Stimulated activated CD8-positive, alpha-beta memory T cell treated with anti-CD3 and anti-CD28 coated beads, Interleukin-12 subunit alpha, Interleukin-12 subunit beta, amount 100 ng/mL, for 24 hours (primary cell): Measurements from ENCODE around the gene CTNS.

ENCODE experiments used
- DNase-seq: peaks from one replicate; pipeline ENCODE4 v3.0.0-alpha.2; 2020; ENCODE audit errors: extremely low read depth

The CTNS gene

DNA sequence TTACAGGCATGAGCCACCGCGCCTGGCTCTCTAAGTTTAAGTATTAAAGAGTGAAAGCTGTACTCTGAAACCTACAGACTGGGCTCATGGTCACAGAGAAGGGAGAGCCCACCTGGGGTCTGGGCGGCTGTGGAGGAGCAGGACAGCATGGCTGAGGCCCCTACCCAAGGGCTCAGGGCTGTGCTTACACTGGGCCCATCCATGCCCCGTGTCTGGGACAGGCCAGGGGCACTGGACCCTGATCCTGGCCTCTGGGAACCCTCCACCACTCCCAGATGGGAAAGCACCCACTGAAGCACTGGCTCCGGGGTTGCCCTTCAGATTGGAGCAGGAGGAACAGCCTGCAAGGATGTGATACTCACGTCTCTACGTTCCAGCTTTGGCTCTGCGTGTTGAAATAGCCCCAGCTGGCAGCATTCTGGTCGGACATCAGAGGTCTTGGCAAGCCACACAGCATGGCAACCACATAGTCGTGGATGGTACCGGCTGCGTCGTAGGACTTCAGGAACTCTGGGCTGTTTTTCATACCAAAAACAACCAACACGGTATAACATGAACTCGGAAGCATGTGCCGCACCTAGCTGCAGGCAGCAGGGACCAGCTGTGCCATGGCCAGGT is 13.5 kb upstream of the CTNS start:
- no peak for DNase-seq

DNA sequence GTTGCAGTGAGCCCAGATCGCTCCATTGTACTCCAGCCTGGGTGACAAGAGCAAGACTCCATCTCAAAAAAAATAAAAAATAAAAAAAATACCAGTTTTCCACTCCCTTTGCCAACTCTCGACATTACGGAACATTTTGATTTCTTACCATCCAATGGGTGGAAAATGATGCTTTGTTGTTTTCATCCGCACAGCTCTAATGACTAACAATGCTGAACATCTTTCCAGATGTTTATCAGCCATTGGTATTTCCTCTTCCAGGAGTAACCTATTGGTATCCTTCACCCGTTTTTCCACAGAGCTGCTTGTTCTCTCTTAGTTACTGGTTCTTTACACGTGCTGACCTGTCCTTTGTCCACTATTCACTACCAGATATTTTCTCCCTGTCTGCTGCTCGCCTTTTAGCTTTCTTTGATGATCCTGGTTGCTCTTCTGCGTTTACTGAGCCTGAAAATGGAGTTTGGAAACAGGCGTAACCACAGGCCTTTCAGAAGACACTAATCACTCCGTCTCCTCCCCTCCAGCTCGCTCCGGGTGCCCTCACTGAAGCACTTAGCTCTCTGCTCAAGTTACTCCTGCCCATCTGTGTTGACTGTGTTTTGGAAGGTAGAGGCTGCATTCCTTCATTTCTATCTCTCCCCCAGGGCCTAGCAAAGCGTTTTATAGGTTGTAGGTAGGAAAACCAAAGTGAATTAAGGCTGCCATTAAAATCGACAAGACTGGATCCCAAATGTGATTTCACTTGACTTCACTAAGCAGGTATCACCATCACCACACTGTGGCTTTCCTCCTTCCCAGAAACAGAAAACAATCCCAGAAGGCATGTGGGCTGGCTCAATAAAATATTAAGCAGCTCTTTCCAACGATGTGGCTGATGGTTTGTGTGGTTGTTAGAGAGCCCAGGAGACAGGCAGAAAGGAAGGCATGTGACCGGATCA is 9.5 kb upstream of the CTNS start:
- no peak for DNase-seq

DNA sequence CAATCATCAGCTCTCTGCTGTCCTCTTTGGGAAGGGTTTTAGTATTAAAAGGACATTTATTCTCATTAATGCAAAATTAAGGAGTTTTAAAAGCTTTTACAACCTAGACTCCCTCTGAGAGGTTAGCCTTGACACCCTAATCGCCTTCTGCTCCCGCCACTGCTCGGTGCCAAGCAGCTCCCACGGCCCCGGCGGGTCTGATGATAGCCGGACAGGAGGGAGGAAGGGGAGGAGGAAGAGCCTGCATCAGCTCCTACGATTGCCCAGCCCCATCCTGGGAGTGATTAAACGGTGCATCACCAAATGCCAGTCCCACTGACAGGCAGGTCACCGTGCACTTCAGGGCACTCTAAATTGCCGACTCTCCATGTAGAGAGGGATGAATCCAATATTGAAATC is 8.8 kb upstream of the CTNS start:
- DNase-seq: no peak

DNA sequence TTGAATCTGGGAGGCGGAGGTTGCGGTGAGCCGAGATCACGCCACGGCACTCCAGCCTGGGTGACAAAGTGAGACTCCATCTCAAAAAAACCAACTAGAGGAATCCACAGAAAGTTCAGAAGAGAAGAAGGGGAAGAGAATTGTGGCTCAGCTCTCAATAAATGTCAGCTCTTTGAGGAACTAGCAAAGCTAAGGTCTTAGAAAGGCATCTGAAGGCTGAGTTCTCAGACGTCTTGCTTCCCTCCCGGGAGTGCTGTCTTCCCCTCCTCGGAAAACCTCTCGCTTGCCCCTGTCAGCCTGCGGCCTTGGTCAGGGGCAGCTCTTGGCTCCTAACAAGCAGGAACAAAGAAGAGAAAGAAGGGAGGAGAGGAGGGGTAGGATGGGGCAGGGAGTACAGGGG is 5.8 kb upstream of the CTNS start:
- no peak for DNase-seq

DNA sequence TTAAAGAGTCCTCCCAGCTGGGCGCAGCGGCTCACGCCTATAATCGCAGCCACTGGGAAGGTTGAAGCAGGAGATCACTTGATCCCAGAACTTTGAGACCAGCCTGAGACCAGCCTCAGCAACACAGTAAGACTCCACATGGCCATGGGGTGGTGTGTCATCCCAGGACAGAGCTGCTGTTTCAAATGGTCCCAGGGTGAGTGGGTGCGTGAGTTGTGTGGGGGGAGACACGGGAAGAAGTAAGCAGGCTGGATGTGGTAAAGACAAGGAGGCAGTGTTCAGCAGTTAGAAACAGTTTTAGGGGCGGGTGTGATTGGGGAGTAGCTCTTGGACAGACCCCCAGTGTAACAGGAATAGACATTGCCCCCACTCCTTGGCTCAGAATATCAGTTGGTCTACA is 4.3 kb upstream of the CTNS start:
- DNase-seq: no peak

DNA sequence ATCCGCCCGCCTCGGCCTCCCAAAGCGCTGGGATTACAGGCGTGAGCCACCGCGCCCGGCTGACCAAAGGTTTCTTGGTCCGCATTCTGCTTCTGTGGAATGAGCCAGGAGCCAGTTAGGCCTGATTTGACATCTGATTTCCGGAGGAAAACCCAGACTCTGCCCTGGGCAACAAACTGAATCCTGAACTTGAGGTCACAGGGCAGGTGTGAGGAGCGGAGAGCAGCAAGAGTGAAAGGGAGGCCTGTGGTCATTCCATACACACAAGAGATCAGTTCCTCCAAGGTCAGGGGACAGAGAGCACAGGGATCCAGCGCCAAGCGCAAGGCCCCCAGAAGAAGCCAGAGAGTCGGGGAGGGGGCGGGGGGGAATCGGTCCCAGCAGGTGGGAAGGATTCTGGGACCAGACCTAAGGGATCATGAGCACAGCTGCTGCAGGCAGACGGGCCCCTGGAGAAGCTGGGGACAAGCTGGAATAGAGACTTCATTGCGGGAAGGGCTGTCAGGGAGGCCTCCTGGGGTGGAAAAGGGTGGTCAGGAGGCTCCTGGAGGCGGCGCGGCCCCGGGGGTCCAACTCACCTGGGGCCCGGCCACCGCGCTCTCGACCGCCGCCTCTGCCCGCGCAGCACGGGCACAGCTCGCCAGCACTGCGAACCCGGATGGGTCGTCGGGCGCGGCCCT is 946 bp upstream of the CTNS start:
- no peak for DNase-seq

DNA sequence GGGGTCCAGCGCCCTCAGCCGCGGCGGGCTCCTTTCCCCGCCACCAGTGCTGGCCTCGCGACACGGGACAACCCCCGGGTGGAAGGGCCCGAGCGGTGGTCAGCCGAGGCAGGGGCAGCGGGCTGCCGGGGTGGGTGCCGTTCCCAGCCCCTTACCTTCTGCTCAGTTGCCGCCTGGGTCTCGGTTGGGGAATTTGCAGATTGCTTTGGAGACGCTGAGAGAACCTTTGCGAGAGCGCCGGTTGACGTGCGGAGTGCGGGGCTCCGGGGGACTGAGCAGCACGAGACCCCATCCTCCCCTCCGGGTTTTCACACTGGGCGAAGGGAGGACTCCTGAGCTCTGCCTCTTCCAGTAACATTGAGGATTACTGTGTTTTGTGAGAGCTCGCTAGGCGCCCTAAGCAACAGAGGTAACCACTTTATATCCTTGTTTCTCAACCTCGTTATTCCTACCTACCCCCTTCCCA is 381 bp downstream of the CTNS start:
- no peak for DNase-seq

DNA sequence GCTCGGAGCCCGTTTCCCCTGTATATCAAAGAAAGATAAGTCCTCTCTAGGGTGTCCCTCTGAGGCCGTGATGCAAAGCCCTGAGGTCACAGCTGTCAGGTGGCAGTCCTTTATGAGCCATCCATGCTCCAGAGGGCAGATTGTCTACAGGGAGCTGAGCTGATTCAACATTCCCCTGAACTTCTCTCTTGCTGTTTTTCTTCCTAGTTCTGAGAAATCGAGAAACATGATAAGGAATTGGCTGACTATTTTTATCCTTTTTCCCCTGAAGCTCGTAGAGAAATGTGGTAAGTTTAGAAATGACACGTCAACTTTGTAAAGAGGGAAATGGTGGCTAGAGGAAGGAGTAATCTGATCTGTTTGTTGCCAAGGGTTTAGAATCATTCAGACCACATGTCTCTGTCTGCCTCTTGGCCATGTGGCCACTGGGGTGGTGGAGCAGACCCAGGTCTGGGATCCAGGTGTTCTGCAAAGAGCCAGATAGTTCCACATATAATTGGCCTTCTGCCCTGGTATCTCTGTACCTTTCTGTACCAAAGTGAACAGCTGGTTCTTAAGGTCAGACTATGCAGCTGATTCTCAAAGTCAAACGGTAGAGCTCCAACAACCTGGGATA is 3.5 kb downstream of the CTNS start:
- DNase-seq: no peak

DNA sequence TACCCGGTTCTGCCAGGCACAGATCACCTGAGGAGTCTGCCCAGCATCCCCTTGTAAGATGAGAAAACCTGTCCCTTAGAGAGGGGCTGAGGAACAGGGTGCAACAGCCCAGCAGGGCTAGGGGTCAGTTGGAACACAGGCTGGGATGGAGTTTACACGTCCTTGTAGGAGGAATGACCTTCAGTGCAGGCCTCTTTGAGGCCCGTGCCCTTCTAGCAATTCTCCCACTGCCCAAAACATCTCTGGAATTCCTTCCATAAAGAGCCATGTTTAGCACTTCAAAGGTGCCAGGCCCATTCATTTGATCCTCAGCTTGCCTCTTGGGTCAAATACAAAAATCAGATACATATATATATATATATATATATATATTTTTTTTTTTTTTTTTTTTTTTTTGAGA is 4.5 kb downstream of the CTNS start:
- no peak for DNase-seq

DNA sequence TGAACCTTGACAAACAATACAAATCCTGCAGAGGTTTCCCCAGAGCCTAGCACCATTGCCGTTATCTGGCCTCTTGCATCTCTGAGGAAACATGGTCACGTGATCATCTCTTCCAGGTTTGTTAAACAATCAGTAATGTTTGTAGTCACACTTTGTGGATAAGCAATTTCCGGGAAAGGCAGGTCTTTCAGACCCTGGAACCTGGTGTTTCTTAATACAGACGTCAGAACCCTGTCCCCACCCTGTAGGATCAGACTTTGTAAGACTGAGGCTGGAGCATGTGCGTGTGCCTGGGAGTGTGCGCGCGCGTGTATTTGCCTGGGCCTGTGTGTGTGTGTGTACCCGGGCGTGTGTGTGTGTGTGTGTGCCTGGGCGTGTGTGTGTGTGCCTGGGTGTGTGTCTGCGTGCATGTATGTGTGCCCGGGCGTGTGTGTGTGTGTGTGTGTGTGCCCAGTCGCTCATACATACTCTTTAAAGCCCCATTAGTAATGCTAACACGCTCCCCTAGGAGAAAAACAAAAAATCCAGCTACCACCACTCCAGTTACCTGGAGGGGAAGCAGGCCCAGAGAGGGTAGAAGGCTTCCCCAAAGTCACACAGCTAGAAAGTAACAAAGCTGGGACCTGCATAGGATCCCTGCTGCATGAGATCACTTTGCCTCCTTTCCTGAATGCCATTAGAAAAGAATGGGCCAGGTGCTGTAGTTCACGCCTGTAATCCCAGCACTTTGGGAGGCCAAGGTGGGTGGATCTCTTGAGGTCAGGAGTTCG is 5.3 kb downstream of the CTNS start:
- DNase-seq: no peak

DNA sequence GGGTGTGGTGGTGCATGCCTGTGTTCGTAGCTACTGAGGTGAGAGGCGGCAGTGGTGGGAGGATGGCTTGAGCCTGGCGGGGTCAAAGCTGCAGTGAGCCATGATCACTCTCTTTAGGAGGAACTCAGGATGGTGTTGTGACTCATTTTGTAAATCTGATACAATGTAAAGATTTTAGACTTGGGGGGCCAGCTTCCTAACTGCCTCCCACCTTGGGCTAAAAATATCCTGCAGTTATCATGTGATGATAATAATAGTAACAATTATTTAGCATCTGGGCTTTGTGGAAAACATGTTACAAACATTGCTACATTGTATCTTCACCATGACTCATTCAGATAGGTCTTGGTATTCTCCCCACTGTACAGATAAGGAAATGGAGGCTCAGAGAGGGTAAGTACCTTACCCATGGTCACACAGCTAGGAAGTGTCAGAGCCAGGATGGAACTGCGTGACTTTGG is 7.4 kb downstream of the CTNS start:
- no peak for DNase-seq

DNA sequence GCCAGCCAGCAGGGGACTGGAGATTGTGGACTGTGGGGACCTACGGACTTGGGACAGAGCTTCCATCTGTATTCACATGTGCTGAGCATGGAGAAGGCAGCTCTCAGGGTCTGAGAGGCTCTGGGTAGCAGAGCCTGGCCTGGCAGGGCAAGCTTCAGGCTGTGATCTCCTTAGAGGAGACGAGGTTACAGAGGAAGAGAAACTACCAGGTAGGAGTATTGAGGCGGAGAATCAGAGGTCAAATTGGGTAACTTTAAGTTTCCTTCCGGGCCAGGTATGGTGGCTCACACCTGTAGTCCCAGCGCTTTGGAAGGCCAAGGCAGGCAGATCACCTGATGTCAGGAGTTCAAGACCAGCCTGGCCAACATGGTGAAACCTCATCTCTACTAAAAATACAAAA is 8.8 kb downstream of the CTNS start:
- DNase-seq: no peak

DNA sequence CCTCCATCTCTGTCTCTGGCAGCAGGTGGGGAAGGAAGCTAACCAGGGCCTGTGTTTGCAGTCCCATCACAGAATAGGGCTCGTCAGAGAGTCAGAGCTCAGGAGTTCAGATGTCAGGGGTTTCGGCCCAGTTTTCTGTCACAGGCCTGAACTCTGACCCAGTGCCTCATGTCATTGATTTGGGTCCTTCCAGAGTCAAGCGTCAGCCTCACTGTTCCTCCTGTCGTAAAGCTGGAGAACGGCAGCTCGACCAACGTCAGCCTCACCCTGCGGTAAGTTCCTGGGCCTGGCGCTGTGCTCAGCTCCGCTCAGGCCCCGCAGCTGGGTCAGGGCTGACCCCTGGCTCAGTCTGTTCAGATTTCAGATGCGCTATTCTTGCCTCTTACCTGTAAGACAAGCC is 10.7 kb downstream of the CTNS start:
- no peak for DNase-seq

DNA sequence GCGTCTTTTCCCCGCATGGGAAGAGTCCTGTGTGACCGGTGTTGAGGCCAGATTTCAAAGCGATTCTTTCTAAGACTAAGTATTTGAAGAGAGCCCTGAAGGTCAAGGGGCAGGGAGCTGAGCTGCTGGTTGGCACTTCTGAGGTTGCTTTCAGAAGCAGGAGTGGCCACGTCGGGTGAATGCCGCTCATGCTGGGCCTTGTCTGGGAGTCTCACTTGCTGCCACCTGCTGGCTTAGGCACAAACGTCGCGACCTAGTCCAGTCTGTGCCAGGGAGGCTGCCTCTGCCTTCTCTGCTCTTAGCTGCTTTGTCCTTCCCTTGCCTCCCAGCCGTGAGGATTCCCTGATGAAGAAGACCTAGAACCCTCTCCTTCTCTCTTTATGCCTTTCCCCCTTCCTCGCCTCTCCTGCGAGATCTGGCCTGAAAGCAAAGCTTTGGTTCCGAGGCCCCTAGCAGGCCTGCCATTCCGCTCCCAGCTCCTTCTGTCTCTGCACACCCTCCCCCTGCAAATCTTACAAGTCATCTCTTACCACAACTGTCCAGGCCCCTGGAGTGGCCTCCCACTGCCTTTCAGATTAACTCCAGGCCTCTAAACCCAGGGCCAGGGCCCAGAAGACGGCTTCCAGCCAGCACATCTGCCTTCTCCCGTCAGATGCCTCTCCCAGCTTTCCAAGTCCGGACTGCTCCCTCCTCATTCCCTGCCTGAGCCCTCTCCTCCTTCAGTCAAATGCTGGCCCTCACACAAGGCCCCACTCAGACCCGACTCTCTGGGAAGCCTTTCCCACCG is 11.4 kb downstream of the CTNS start:
- DNase-seq: no peak

DNA sequence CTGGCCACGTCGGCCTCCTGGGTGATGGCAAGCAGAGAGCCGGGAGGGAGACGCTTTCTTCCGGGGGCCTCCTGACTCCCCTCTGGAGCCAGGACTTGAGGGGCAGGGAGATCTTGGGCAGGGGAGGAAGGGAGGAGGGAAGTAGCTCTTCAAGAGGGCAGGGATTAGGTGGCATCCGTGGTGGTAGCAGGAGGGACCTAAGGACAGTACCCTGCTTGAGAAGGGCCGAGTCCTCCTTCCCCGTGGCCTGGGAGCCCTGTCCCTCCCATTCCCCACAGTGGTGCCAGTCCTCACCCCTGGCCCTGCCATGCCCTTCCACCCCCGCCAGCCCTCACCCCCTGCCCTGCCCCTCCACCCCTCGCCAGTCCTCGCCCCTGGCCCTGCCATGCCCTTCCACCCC is 19.2 kb downstream of the CTNS start:
- DNase-seq: no peak

DNA sequence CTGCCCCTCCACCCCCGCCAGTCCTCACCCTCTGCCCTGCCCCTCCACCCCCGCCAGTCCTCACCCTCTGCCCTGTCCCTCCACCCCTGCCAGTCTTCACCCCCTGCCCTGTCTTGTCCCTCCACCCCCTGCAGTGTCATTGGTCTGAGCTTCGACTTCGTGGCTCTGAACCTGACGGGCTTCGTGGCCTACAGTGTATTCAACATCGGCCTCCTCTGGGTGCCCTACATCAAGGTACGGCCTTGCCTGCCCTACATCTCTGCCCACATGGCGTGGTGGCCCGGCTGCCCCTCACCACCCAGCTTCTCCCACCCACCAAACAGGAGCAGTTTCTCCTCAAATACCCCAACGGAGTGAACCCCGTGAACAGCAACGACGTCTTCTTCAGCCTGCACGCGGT is 19.8 kb downstream of the CTNS start:
- no peak for DNase-seq

DNA sequence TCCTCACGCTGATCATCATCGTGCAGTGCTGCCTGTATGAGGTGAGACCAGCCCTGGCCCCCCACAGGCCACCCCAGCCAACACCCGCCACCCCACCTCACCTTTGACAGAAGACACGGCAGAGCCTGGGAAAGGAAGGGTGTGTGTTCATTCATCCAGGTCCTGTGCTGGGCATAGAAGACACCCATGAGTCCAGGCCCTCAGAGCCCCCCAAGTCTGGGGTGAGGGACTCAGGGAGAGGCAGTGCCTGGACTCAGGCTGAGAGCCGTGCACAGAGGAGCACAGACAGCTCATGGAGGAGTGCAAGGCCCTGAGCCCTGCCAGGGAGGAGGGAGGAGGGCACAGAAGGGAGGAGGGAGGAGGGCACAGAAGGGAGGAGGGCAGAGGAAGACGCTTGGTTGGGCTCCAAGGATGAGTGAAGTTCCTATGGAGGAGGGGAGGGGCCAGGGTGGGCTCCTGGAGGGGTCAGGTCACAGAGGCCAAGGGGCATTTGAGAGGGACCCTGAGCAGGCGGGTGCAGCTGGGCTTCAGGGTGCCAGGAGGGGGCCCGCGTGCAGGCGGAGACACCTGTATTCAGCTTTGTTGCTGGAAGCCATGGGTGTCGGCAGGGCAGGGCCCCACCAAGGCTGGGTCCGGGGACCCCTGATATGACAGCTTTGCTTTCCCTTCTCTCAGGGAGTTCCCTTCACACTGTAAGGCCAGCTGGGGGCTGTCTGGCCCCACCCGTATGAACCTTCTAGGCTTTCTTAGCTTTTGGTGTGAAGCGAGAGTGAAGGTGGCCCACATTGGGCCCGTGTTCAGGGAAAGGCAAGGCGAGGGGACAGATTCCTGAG is 20.4 kb downstream of the CTNS start:
- DNase-seq: no peak

DNA sequence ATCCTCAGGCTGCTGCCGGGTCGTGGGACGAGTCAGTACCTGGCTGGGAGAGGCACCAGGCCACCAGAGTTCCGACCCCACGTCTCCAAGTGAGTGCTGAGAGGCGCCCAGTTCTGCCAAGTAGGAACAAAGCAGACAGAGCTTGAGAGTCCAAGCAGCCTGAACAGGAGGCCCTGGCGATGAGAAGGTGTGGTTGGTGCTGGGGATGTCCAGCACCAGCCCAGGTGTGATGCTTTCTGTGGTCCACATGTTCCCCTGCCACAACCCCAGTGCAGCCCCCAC is 21.0 kb downstream of the CTNS start:
- no peak for DNase-seq

DNA sequence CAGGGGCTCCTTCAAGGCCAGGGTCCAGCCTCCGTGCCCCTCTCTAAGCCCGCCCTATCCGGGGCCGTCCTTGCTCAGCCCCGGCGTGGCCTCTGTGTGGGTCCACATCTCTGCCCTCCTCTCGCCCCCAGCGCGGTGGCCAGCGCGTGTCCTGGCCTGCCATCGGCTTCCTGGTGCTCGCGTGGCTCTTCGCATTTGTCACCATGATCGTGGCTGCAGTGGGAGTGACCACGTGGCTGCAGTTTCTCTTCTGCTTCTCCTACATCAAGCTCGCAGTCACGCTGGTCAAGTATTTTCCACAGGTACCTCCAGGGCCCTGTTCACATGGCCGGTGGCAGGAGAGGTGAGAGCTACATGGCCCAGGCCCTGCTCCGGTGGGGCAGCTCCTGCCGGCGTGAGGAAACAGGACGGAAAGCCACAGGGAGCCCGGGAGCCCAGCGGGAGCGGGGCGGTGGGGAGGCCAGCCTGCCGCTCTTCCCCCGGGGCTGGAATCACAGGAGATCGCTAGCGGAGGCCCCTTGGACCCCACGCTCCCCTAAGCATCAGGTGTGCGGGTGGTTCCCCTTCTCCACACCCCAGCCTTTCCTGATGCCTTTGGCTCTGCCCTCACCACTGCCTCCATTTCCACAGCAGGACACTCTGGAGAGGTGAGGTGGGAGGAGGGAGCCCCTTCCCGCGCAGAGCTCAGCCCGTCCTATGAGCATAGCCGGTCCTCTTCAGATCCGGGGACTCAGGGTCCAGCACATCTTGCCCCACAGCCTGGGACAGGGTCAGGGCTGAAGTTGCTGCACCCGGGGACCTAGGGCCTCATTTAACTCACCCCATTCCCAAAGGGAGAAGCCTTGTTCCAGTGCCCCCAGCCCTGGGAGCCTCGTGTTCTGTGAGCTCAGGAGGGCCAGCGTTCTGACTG is 21.6 kb downstream of the CTNS start:
- DNase-seq: no peak
